ENCODE results near the gene IFT88.

Gene IFT88

DNA sequence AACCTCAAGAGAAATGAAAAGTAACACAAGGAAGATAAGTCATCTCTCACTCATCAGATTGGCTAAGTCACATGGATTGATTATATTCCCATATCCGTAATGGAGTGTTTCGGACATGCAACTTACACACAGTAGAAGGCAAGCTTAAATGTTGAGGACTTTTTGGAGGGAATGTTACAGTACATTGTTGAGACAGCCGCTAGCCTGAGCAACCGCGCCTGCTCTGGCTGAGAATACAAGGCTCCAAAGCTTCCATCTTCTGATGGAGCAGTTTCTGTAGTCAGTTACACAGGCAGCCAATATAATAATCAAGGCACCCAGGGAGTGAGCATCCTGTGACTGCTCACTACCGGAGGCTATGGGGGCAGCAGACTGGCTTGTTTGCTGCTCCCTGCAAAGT is 40.3 kb upstream of the IFT88 start:
- H3K36me3 ChIP-seq (ENCODE audit: insufficient read depth, low read length) = no peaks in the 10 kb centered on the region
- H3K9ac ChIP-seq (ENCODE audit: insufficient read length) = no peak overlapping the region
- no peak overlapping the region for H3K27ac ChIP-seq
- H3K9me3 ChIP-seq (ENCODE audit: low read depth, low read length) = no peaks in the 10 kb centered on the region
- DNase-seq (ENCODE audit: low read depth, low spot score) = no peak
- TF ChIP-seq FOXP2 (optimal IDR thresholded peaks at IDR 0.05; ENCODE audit: control extremely low read depth, extremely low read length, insufficient read depth) (no peak), EZH2 (IDR thresholded peaks at IDR 0.05) (no peak), POLR2AphosphoS5 (IDR thresholded peaks at IDR 0.05; ENCODE audit: borderline replicate concordance, low read depth, low read length) (no peak)
- H3K4me3 ChIP-seq = peak overlapping the region; percentile 91

DNA sequence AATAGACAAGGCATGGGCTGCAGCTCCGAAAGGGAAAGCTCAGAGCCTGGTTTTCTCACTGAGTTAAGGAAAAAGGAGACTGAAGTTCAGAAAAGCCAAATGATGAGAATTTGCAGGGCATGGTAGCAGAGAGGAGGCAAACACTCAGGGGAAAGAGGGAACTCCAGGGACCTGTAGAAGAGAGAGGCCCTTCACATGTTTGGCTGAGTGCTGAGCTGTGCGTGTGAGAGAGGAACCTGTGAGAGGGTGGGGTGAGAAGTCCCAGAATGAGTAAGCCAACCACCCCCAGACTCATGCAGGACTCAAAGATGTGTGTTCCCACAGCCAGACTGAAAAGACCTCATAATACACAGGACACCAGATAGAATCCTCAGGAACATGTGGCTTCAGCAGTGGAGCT is 38.5 kb upstream of the IFT88 start:
- TF ChIP-seq EZH2 (IDR thresholded peaks at IDR 0.05) (no peak), POLR2AphosphoS5 (IDR thresholded peaks at IDR 0.05; ENCODE audit: borderline replicate concordance, low read depth, low read length) (no peak), FOXP2 (optimal IDR thresholded peaks at IDR 0.05; ENCODE audit: control extremely low read depth, extremely low read length, insufficient read depth) (no peak)
- no peak for DNase-seq (ENCODE audit: low read depth, low spot score)
- Histone ChIP-seq H3K27ac (no peak overlapping the region), H3K9ac (ENCODE audit: insufficient read length) (no peak overlapping the region), H3K9me3 (ENCODE audit: low read depth, low read length) (no peaks in the 10 kb centered on the region), H3K36me3 (ENCODE audit: insufficient read depth, low read length) (no peaks in the 10 kb centered on the region), H3K4me3 (no peak overlapping the region)

DNA sequence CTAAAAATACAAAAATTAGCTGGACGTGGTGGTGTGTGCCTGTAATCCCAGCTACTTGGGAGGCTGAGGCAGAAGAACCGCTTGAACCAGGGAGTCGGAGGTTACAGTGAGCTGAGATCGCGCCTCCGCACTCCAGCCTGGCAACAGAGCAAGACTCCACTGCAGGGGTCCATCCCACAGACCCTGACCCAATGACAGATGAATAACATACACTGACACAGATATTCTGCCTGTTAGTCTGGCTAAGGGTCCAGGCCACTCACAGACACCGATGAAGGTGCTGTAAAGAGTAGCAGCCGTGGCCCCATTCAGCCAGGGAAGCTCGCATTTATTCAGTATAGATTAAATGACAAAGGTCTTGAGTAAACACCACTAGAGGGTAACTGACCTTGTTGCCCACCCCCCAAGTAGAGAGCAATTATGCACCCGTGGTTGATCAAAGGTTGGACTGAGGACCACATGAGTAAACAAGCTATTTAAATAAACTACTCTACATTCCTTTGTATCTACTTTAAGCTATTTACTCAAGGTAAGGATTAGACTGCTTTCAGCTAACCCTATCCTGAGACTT is 32.8 kb upstream of the IFT88 start:
- H3K9me3 ChIP-seq (ENCODE audit: low read depth, low read length) = no peaks in the 10 kb centered on the region
- H3K9ac ChIP-seq (ENCODE audit: insufficient read length) = no peak overlapping the region
- no peak overlapping the region for H3K4me3 ChIP-seq
- H3K36me3 ChIP-seq (ENCODE audit: insufficient read depth, low read length) = no peaks in the 10 kb centered on the region
- no peak for DNase-seq (ENCODE audit: low read depth, low spot score)
- H3K27ac ChIP-seq = no peak overlapping the region
- TF ChIP-seq FOXP2 (optimal IDR thresholded peaks at IDR 0.05; ENCODE audit: control extremely low read depth, extremely low read length, insufficient read depth) = no peak
- no peak for TF ChIP-seq POLR2AphosphoS5 (IDR thresholded peaks at IDR 0.05; ENCODE audit: borderline replicate concordance, low read depth, low read length)
- no peak for TF ChIP-seq EZH2 (IDR thresholded peaks at IDR 0.05)

DNA sequence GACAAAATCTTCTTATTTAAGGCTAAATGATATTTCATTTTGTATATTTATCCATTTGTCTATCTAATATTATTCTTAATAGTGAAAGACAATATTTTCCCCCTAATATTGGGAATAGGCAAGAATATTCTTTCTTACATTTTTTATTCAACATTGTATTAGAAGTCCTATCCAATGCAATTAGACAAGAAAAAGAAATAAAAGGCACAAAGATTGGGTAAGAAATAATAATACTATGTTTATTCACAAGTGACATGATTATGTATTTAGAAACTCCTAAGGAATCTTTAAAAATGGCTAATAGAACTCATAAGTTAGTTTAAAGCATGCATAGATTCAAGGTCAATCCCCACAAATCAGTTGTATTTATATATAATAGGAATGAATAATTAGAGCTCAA is 30.0 kb upstream of the IFT88 start:
- no peak overlapping the region for H3K9ac ChIP-seq (ENCODE audit: insufficient read length)
- no peak overlapping the region for H3K4me3 ChIP-seq
- no peak for DNase-seq (ENCODE audit: low read depth, low spot score)
- H3K9me3 ChIP-seq (ENCODE audit: low read depth, low read length) = no peaks in the 10 kb centered on the region
- no peaks in the 10 kb centered on the region for H3K36me3 ChIP-seq (ENCODE audit: insufficient read depth, low read length)
- H3K27ac ChIP-seq = no peak overlapping the region
- no peak for TF ChIP-seq FOXP2 (optimal IDR thresholded peaks at IDR 0.05; ENCODE audit: control extremely low read depth, extremely low read length, insufficient read depth)
- TF ChIP-seq EZH2 (IDR thresholded peaks at IDR 0.05) = no peak
- no peak for TF ChIP-seq POLR2AphosphoS5 (IDR thresholded peaks at IDR 0.05; ENCODE audit: borderline replicate concordance, low read depth, low read length)

DNA sequence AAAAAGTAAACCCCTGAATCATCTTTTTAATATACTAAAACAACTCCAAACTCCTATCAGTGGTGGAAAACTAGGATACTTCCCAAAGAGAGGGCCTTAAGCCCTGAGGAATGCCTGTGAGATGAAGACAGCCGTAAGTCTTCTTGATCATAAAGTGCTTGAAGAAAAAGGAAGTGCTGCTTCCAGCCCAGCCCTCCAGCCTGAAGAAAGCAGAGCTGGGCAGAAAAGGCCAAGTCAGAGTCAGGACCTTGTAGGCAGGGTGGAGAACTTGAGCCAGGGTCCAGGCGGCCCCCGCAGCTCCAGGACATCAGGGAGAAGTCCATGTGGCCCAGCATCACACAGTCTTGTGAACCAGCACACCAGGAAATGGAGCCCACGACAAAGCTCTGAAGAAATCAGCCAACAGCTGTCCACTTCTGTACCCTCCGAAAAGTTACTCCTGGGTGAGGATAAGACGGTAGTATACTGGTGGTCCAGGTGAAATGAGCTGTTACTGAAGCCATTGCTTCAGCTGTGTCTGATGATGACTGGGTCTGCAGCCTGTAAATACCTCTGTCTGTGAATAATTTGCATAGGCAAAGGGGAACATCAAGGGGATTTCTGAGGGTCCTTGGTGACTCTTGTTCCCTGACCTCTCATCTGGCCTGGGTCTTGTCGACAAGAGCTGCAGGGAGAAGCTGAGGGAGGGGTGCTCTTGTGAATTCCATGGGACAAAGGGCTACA is 22.6 kb upstream of the IFT88 start:
- H3K9ac ChIP-seq (ENCODE audit: insufficient read length) = no peak overlapping the region
- H3K4me3 ChIP-seq = no peak overlapping the region
- TF ChIP-seq FOXP2 (optimal IDR thresholded peaks at IDR 0.05; ENCODE audit: control extremely low read depth, extremely low read length, insufficient read depth) (no peak), POLR2AphosphoS5 (IDR thresholded peaks at IDR 0.05; ENCODE audit: borderline replicate concordance, low read depth, low read length) (no peak)
- H3K27ac ChIP-seq = no peak overlapping the region
- H3K9me3 ChIP-seq (ENCODE audit: low read depth, low read length) = no peaks in the 10 kb centered on the region
- H3K36me3 ChIP-seq (ENCODE audit: insufficient read depth, low read length) = no peaks in the 10 kb centered on the region
- no peak for DNase-seq (ENCODE audit: low read depth, low spot score)

DNA sequence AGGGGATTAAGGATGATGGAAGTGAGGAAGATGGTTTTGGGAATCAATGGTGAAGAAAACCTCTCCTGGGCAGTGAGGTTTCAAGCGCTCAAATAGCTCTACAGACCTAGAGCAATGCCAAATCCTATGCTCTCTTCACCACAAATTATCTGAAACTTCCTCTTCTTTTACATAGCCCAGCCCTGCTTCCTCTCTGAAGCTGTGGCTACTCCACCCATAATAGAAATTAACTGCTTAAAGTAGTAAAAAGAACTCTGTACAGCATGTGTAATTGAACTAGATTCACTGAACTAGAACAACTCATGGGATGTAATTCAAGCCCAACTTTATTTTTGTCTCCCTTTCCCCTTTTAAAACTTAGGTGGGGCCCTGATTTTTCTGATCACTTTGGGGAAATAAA is 20.4 kb upstream of the IFT88 start:
- Histone ChIP-seq H3K9ac (ENCODE audit: insufficient read length) (no peak overlapping the region), H3K27ac (no peak overlapping the region), H3K9me3 (ENCODE audit: low read depth, low read length) (no peaks in the 10 kb centered on the region), H3K4me3 (no peak overlapping the region), H3K36me3 (ENCODE audit: insufficient read depth, low read length) (no peaks in the 10 kb centered on the region)
- no peak for DNase-seq (ENCODE audit: low read depth, low spot score)
- TF ChIP-seq FOXP2 (optimal IDR thresholded peaks at IDR 0.05; ENCODE audit: control extremely low read depth, extremely low read length, insufficient read depth) = no peak
- no peak for TF ChIP-seq EZH2 (IDR thresholded peaks at IDR 0.05)
- no peak for TF ChIP-seq POLR2AphosphoS5 (IDR thresholded peaks at IDR 0.05; ENCODE audit: borderline replicate concordance, low read depth, low read length)

DNA sequence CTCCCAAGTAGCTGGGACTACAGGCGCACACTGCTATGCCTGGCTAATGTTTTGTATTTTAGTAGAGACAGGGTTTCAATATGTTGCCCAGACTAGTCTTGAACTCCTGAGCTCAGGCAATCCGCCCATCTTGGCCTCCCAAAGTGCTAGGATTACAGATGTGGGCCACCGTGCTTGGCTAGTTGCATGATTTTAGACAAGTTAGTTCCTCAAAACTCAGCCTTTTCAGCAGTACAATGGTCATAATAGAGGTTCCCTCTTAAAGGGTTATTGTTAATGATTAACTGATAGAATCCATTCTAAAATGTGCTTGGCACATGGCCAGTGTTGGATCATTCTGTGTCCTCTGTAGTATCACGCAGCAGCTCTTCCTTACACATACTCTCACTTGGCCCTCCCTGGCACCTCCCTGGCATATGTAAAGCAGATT is 19.5 kb upstream of the IFT88 start:
- Histone ChIP-seq H3K4me3 (no peak overlapping the region), H3K27ac (no peak overlapping the region), H3K9me3 (ENCODE audit: low read depth, low read length) (no peaks in the 10 kb centered on the region), H3K9ac (ENCODE audit: insufficient read length) (no peak overlapping the region), H3K36me3 (ENCODE audit: insufficient read depth, low read length) (no peaks in the 10 kb centered on the region)
- TF ChIP-seq FOXP2 (optimal IDR thresholded peaks at IDR 0.05; ENCODE audit: control extremely low read depth, extremely low read length, insufficient read depth) = no peak
- no peak for TF ChIP-seq EZH2 (IDR thresholded peaks at IDR 0.05)
- no peak for DNase-seq (ENCODE audit: low read depth, low spot score)

DNA sequence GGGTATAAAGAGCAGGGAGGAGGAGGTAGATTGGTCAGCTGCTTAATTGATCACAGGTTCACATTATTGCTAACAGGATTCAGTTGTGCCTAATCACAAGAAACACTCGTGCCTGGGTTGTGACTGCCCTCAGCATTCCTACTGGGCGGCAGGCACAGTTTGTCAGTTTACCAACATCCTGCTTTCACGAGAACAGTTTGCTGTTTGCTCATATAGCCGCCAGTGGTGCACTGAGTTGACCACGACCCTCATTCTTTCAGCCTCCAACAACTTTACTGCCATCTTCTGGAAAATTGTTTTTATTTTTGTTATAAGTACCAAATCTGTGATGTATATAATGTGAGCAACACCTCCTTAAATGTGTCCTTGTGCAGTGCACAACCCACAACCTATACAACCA is 16.2 kb upstream of the IFT88 start:
- no peak for TF ChIP-seq FOXP2 (optimal IDR thresholded peaks at IDR 0.05; ENCODE audit: control extremely low read depth, extremely low read length, insufficient read depth)
- no peaks in the 10 kb centered on the region for H3K9me3 ChIP-seq (ENCODE audit: low read depth, low read length)
- no peak overlapping the region for H3K4me3 ChIP-seq
- no peak for DNase-seq (ENCODE audit: low read depth, low spot score)
- no peaks in the 10 kb centered on the region for H3K36me3 ChIP-seq (ENCODE audit: insufficient read depth, low read length)
- H3K9ac ChIP-seq (ENCODE audit: insufficient read length) = no peak overlapping the region
- H3K27ac ChIP-seq = no peak overlapping the region

DNA sequence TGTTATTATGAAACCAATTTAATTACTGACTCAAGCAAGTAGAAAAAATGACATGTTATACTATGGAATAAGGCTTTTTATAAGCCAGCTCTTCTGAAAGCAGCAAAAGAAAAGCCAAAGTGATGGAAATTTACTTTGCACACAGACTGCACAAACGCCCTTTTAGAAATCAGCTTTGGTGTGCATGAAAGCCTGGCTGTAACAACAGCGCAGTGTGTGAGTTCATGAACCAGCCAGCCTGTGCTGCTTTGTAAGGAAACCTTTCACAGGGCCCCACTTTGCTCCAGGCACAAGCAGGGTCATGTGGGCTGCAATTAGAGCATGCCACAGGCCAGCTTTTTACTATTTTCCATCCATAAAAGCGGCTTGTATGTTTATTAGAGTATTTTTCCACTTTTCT is 13.6 kb upstream of the IFT88 start:
- peak overlapping the region; percentile 63 for H3K9ac ChIP-seq (ENCODE audit: insufficient read length)
- peak overlapping the region; percentile 34 for H3K4me3 ChIP-seq
- DNase-seq (ENCODE audit: low read depth, low spot score) = peak; percentile 58
- no peaks in the 10 kb centered on the region for H3K36me3 ChIP-seq (ENCODE audit: insufficient read depth, low read length)
- H3K27ac ChIP-seq = peak overlapping the region; percentile 72
- no peak for TF ChIP-seq FOXP2 (optimal IDR thresholded peaks at IDR 0.05; ENCODE audit: control extremely low read depth, extremely low read length, insufficient read depth)
- H3K9me3 ChIP-seq (ENCODE audit: low read depth, low read length) = no peaks in the 10 kb centered on the region

Data from SK-N-MC (cell line).